Astrocyte of the cerebellum (primary cell): ENCODE measurements around the gene SPINK13.
"Not testable (repeated sequence)": the region's sequence is repeated elsewhere in the genome, so short reads cannot be mapped to it uniquely, and the experiment has no call there.

Source experiments
- DNase-seq: peaks from one replicate; pipeline ENCODE4 v3.0.0-alpha.2; 2011; ENCODE audit warnings: low read depth
- H3K4me3 ChIP-seq: 2 replicates; pipeline ENCODE4 v1.5.1; 2011; ENCODE audit warnings: mild to moderate bottlenecking, low read depth, low read length, moderate library complexity
- in situ Hi-C: cut with HindIII; loops from 2 replicates; pipeline ENCODE4 v1.10.0; 2017; ENCODE audit warnings: low sequenced_read_pairs
- TF ChIP-seq, protein P1 (sequence below): IDR thresholded peaks from 2 replicates; pipeline ENCODE4 v1.5.1; 2012; ENCODE audit warnings: low read length, low read depth, moderate library complexity, mild to moderate bottlenecking; ENCODE audit errors: missing control alignments

Gene SPINK13

DNA sequence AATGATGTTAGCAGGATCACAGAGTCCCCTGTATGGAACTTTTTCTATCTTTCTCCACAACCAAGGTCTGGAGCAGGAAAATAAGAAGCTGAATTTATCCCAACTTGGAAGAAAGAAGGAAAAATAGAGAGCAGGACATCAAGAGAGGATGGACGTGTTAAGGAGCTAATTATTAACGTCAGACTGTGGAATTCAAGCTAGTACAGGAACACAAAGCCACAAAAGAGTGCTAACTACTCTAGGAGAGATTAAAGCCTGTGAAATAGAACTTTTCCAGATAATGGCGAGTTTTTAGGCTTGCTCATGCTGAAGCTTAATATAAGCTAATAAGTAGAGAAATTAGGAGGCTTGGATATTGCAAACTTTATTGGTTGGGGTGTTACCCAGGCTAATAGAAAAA lies 632 bp upstream of the SPINK13 start:
- H3K4me3 ChIP-seq, result no peak overlapping the region
- TF ChIP-seq, protein P1, sequence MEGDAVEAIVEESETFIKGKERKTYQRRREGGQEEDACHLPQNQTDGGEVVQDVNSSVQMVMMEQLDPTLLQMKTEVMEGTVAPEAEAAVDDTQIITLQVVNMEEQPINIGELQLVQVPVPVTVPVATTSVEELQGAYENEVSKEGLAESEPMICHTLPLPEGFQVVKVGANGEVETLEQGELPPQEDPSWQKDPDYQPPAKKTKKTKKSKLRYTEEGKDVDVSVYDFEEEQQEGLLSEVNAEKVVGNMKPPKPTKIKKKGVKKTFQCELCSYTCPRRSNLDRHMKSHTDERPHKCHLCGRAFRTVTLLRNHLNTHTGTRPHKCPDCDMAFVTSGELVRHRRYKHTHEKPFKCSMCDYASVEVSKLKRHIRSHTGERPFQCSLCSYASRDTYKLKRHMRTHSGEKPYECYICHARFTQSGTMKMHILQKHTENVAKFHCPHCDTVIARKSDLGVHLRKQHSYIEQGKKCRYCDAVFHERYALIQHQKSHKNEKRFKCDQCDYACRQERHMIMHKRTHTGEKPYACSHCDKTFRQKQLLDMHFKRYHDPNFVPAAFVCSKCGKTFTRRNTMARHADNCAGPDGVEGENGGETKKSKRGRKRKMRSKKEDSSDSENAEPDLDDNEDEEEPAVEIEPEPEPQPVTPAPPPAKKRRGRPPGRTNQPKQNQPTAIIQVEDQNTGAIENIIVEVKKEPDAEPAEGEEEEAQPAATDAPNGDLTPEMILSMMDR, result no peak
- no peak for DNase-seq
- in situ Hi-C loops, result no loop called here

DNA sequence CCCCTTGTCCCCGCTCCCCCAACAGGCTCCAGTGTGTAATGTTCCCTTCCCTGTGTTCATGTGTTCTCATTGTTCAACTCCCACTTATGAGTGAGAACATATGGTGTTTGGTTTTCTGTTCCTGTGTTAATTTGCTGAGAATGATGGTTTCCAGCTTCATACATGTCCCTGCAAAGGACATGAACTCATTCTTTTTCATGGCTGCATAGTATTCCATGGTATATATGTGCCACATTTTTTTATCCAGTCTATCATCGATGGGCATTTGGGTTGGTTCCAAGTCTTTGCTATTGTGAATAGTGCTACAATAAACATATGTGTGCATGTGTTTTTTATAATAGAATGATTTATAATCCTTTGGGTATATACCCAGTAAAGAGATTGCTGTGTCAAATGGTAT lies 6.5 kb downstream of the SPINK13 start:
- in situ Hi-C loops, DNase-seq, H3K4me3 ChIP-seq: not testable (repeated sequence)

DNA sequence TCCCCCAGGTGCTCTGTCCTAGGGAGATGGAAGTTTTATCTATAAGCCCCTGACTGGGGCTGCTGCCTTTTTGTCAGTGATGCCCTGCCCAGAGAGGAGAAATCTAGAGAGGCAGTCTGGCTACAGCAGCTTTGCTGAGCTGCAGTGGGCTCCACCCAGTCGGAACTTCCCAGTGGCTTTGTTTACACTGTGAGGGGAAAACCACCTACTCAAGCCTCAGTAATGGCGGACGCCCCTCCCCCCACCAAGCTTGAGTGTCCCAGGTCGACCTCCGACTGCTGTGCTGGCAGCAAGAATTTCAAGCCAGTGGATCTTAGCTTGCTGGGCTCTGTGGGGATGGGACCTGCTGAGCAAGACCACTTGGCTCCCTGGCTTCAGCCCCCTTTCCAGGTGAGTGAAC lies 12.3 kb downstream of the SPINK13 start:
- in situ Hi-C loops, DNase-seq, H3K4me3 ChIP-seq: not testable (repeated sequence)

DNA sequence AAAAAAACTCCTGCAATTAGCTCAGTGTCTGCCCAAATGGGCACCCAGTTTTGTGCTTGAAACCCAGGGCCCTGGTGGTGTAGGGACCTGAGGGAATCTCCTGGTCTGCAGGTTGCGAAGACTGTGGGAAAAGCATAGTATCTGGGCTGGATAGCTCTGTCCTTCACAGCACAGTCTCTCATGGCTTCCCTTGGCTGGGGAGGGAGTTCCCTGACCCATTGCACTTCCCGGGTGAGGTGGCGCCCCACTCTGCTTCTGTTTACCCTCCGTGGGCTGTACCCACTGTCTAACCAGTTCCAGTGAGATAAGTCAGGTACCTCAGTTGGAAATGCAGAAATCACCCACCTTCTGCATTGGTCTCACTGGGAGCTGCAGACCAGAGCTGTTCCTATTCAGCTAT lies 12.7 kb downstream of the SPINK13 start:
- in situ Hi-C loops, H3K4me3 ChIP-seq, DNase-seq: not testable (repeated sequence)

DNA sequence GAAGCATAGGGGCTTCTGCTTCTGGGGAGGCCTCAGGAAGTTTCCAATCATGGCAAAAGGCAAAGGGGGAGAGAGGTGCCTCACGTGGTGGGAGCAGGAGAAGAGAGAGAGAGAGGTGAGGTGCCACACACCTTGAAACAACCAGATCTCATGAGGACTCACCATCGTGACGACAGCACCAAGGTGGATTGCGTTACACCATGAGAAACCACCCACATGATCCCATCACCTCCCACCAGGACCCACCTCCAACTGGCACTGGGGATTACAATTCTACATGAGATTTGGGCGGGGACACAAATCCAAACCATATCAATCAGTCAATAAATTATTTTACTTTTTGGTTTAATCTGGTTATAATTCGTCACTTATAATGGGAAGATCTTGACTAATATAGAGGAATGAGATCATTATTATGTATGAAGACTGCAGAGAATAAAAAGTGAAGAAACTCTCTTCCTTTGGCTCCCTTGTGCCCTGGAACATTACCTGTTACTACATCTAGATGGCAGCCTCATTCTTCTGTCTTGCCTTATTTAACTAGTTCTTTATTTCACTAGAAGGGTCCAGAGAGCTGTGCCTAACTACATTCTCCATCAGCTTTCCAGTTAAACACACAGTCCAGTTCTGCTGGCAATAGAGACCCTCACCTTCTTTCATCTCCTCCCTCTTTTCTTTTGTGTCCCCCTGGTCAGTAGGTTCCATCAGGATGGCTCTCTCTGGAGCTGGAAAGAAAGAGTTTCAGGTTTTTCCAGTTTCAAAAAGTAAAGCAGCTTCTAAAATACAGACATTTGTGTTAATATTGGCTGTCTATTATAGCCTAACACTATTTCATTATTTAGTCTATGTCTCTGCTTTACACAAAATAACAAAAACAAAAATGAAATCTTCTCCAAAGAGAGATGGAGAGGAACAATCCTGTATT lies 21.9 kb downstream of the SPINK13 start:
- in situ Hi-C loops, result no loop called here
- TF ChIP-seq, protein P1, result peak; percentile 56
- H3K4me3 ChIP-seq, result no peak overlapping the region
- DNase-seq, result no peak

DNA sequence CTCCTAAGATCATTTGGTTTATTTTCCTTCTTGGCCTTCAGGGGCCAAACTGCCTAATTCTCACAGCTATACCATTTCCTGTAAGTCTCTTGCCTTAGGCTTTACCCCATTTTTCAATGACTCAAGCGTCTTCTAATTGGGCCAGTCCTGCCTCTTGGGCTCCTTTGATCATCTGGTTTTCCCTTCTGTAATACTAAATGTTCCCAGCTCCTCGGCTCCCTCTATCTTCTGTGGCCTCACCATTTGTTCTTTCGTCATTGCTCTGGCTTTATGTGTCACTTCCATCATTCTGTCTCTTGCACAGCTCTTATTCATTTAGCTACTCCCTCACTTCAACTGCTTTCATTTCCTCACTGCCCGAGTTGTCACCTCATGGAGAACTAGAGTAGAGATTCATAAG lies 29.1 kb downstream of the SPINK13 start:
- H3K4me3 ChIP-seq, result no peak overlapping the region
- in situ Hi-C loops, result no loop called here
- TF ChIP-seq, protein P1, result no peak
- no peak for DNase-seq

DNA sequence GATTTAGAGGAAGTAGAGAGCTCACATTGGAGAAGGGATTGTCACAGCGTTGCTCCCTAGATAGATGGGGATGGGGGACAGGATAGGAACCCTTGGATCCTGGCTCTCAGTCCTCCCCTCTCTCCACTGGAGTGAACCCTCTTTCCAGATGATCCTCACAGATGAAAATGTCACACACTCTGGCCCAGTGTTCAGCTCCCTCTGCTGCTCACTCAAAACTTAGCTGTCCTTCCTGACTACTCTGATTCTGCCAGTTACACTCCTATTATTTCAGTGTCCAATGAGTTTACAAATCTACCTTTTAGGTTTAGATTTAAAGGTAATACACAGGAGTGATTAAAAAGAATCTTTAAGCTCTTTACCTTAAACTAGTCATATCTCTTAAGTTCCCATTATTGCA lies 37.9 kb downstream of the SPINK13 start:
- TF ChIP-seq, protein P1, result no peak
- in situ Hi-C loops, result no loop called here
- H3K4me3 ChIP-seq, result no peak overlapping the region
- no peak for DNase-seq

DNA sequence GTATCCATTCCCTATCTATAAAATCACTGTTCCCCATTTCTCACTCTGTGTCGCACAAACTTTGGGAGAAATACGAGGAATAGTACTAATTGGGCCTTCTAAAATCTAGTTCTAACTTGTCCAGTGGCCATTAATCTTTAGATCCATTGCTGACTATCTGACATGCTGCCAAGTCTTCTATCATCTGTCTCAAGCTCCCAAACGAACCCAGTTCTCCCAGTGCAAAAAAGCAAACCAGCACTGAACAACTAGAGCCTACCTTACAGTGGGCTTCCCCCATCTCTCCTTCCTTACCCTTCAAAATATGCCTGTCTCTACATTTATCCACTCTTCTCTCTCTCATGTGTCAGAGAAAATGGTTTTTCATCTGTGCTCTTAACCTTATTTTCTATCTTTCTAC lies 40.4 kb downstream of the SPINK13 start:
- in situ Hi-C loops, result no loop called here
- H3K4me3 ChIP-seq, result no peak overlapping the region
- no peak for DNase-seq
- TF ChIP-seq, protein P1, result no peak
